Measurements from ENCODE around the gene AMER3. TPM values are rescaled to one million over a fixed set of nuclear protein-coding genes. Genes with fewer than 3 reads are reported as not detected.

The AMER3 gene
- total and polyA plus RNA-seq, 2 donors from 2014 or later, result not detected

- H3K9ac ChIP-seq (ENCODE audit: low read length in 3 of 3), result no peak overlapping the region
- DNase-seq (peak in 1 of 5 donors; percentile 63), FAIRE-seq (no peak)
- H3K36me3 ChIP-seq (ENCODE audit: control insufficient read depth in 2 of 3, insufficient read depth in 3 of 3, low read length in 3 of 3), result no peaks in the 10 kb centered on the region
- no peak overlapping the region for H3K27ac ChIP-seq (ENCODE audit: low read depth in 2 of 2, low read length in 2 of 2)
- H3K27me3 ChIP-seq (ENCODE audit: control insufficient read depth, insufficient read depth, low read length), result peaks cover 3% of the 10 kb centered on the region
- intact Hi-C loops (cut with DNase I), result no loop called here
- no peaks in the 10 kb centered on the region for H3K9me3 ChIP-seq (ENCODE audit: control insufficient read depth in 2 of 3, insufficient read depth in 1 of 3, low read length in 3 of 3)
- H3K4me3 ChIP-seq (ENCODE audit: low read length in 3 of 3), result no peak overlapping the region
- no peaks in the 10 kb centered on the region for H3K4me1 ChIP-seq (ENCODE audit: control insufficient read depth in 2 of 3, insufficient read depth in 2 of 3, low read depth in 1 of 3, low read length in 3 of 3)
- TF ChIP-seq CTCF (IDR thresholded peaks at IDR 0.05; ENCODE audit: borderline replicate concordance, extremely low read depth, insufficient read depth), result no peak
These were observed 6.9 kb downstream of the AMER3 start for GRCh38 chr2:130762031-130762909.

- intact Hi-C loops (cut with DNase I), result no loop called here
- FAIRE-seq, result no peak
- DNase-seq, result peak in 1 of 5 donors; percentile 60
- Histone ChIP-seq H3K27ac (ENCODE audit: low read depth in 2 of 2, low read length in 2 of 2) (no peak overlapping the region), H3K4me3 (ENCODE audit: low read length in 3 of 3) (no peak overlapping the region), H3K4me1 (ENCODE audit: control insufficient read depth in 2 of 3, insufficient read depth in 2 of 3, low read depth in 1 of 3, low read length in 3 of 3) (no peaks in the 10 kb centered on the region), H3K27me3 (ENCODE audit: control insufficient read depth, insufficient read depth, low read length) (no peaks in the 10 kb centered on the region), H3K9ac (ENCODE audit: low read length in 3 of 3) (no peak overlapping the region), H3K36me3 (ENCODE audit: control insufficient read depth in 2 of 3, insufficient read depth in 3 of 3, low read length in 3 of 3) (no peaks in the 10 kb centered on the region), H3K9me3 (ENCODE audit: control insufficient read depth in 2 of 3, insufficient read depth in 1 of 3, low read length in 3 of 3) (no peaks in the 10 kb centered on the region)
- no peak for TF ChIP-seq CTCF (IDR thresholded peaks at IDR 0.05; ENCODE audit: borderline replicate concordance, extremely low read depth, insufficient read depth)
These were observed 7.6 kb downstream of the AMER3 start for GRCh38 chr2:130762910-130763385.

- DNase-seq (peak in 1 of 5 donors; percentile 67), FAIRE-seq (no peak)
- Histone ChIP-seq H3K4me3 (ENCODE audit: low read length in 3 of 3) (no peak overlapping the region), H3K27ac (ENCODE audit: low read depth in 2 of 2, low read length in 2 of 2) (no peak overlapping the region), H3K27me3 (ENCODE audit: control insufficient read depth, insufficient read depth, low read length) (no peaks in the 10 kb centered on the region), H3K9ac (ENCODE audit: low read length in 3 of 3) (no peak overlapping the region), H3K9me3 (ENCODE audit: control insufficient read depth in 2 of 3, insufficient read depth in 1 of 3, low read length in 3 of 3) (no peaks in the 10 kb centered on the region), H3K4me1 (ENCODE audit: control insufficient read depth in 2 of 3, insufficient read depth in 2 of 3, low read depth in 1 of 3, low read length in 3 of 3) (no peaks in the 10 kb centered on the region), H3K36me3 (ENCODE audit: control insufficient read depth in 2 of 3, insufficient read depth in 3 of 3, low read length in 3 of 3) (no peaks in the 10 kb centered on the region)
- TF ChIP-seq CTCF (IDR thresholded peaks at IDR 0.05; ENCODE audit: borderline replicate concordance, extremely low read depth, insufficient read depth), result no peak
- intact Hi-C loops (cut with DNase I), result no loop called here
These were observed 8.1 kb downstream of the AMER3 start for GRCh38 chr2:130763405-130763804.

All from kidney (tissue), 14 donors.